ENCODE results near the gene PSMG3. TPM values are rescaled to one million over a fixed set of nuclear protein-coding genes. Genes with fewer than 3 reads are reported as not detected.

Gene PSMG3
- total and polyA plus RNA-seq, 2 donors (not counting 3 experiments of a cell fraction or from before 2014, with no cell fraction given): 25.5 to 49.7 TPM

- Histone ChIP-seq H2AFZ (ENCODE audit: low read depth, low read length) (no peak overlapping the region), H3K9me1 (replicated peaks; ENCODE audit: control insufficient read depth, extremely low read depth, insufficient read depth, low read length) (no peaks in the 10 kb centered on the region), H3K4me1 (ENCODE audit: control insufficient read depth, extremely low read depth, insufficient read depth, low read length) (no peaks in the 10 kb centered on the region), H3K4me2 (ENCODE audit: insufficient read depth, low read length) (no peak overlapping the region), H3K9me3 (replicated peaks; ENCODE audit: control insufficient read depth, insufficient read depth, low read length) (no peaks in the 10 kb centered on the region), H3K4me3 (replicated peaks in 1 of 3; ENCODE audit: insufficient read depth in 1 of 3, low read depth in 1 of 3, low read length in 3 of 3) (no peak overlapping the region), H4K20me1 (replicated peaks; ENCODE audit: control insufficient read depth, extremely low read depth, insufficient read depth, low read length) (no peaks in the 10 kb centered on the region), H3K79me2 (ENCODE audit: control insufficient read depth, insufficient read depth, low read length) (no peaks in the 10 kb centered on the region), H3K36me3 (ENCODE audit: control insufficient read depth in 2 of 2, extremely low read depth in 1 of 2, insufficient read depth in 2 of 2, low read length in 2 of 2) (no peaks in the 10 kb centered on the region), H3K27ac (ENCODE audit: insufficient read depth, low read depth, low read length) (no peak overlapping the region), H3K27me3 (ENCODE audit: control insufficient read depth in 2 of 2, insufficient read depth in 2 of 2, low read length in 2 of 2) (no peaks in the 10 kb centered on the region), H3K9ac (replicated peaks; ENCODE audit: extremely low read depth, insufficient read depth, low read length) (no peak overlapping the region)
- CTCF ChIA-PET: interaction anchor here (1.0 kb wide), 1 partner anchor 40 kb away, joined by 3 read pairs; no protein-coding TSS in a partner anchor
- dilution Hi-C loops (cut with MboI; ENCODE audit: extremely low pct_ligation_motif_present, low sequenced_read_pairs): no loop called here
- DNase-seq (ENCODE audit: low read depth, low spot score): no peak
- POLR2A ChIA-PET: no interaction called here
- no TSS peak for BruUV-seq (replicated peaks)
- no peak for FAIRE-seq
- TF ChIP-seq FOS (IDR thresholded peaks at IDR 0.05; ENCODE audit: borderline replicate concordance, insufficient read depth, low read length) (no peak), JUN (IDR thresholded peaks at IDR 0.05; ENCODE audit: borderline replicate concordance, insufficient read depth, insufficient read length, low read depth) (no peak), CTCF (IDR thresholded peaks at IDR 0.05; ENCODE audit: extremely low read depth in 1 of 2, insufficient read depth in 1 of 2, low read depth in 1 of 2, low read length in 2 of 2) (no peak), POLR2A (IDR thresholded peaks at IDR 0.05; ENCODE audit: low read depth, low read length) (no peak), MYC (IDR thresholded peaks at IDR 0.05; ENCODE audit: low read depth, low read length) (no peak), GATA2 (IDR thresholded peaks at IDR 0.05; ENCODE audit: insufficient read depth, insufficient read length, low read depth, low read length) (no peak), EZH2 (IDR thresholded peaks at IDR 0.05; ENCODE audit: borderline replicate concordance, low read depth, low read length, severe bottlenecking) (no peak), MAX (IDR thresholded peaks at IDR 0.05; ENCODE audit: insufficient read depth, insufficient read length) (no peak), POLR2AphosphoS5 (IDR thresholded peaks at IDR 0.05; ENCODE audit: insufficient read depth, low read depth, low read length) (no peak)
- intact Hi-C loops (cut with micrococcal nuclease): no loop called here
These were observed 40.3 kb upstream of the PSMG3 start for GRCh38 chr7:1610013-1610677.
